HEK293T (cell line): ENCODE results near the gene STRC.
"Not testable (repeated sequence)": the region's sequence is repeated elsewhere in the genome, so short reads cannot be mapped to it uniquely, and the experiment has no call there.

Experiments used
- FOXA1 ChIP-seq: fragments of 450-650 bp; IDR thresholded peaks from 2 replicates; pipeline ENCODE4 v1.6.1; 2016; ENCODE audit warnings: mild to moderate bottlenecking
- FOXM1 ChIP-seq: fragments of 450-650 bp; IDR thresholded peaks from 2 replicates; pipeline ENCODE4 v1.6.1; 2017; ENCODE audit warnings: mild to moderate bottlenecking, borderline replicate concordance
- NFRKB ChIP-seq: fragments of 450-650 bp; IDR thresholded peaks from 2 replicates; pipeline ENCODE4 v1.6.1; 2016; ENCODE audit warnings: mild to moderate bottlenecking, moderate library complexity
- TARDBP ChIP-seq: fragments of 450-650 bp; IDR thresholded peaks from 2 replicates; pipeline ENCODE4 v1.6.1; 2016

DNA sequence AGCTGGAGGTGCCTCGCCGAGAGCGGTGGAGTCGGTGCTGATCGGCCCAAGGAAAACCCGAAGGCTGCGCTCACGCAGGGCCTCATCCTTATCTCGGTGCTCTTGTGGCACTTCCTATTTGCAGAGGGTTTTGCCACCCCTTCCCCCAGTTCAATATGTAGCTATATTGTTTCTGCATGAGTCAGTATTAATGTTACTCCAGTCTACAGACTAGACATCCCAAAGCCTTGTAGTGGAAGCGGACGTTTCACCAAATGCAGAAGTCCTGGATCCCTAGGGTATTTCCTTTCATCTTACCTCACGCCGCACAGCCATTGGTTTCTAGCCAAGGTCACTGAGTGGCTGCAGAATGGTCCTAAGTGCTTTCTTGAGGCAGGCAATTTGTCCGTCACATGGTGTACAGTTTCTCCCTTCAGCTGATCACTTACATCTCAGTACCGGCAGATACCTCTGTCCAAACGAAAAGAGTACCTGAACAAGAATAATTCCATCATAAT is 30.9 kb upstream of the STRC start:
- TF ChIP-seq NFRKB, FOXM1, TARDBP, FOXA1: not testable (repeated sequence)
